GM10248 (cell line): ENCODE data around the gene PLEKHO1.

Experiments used
- CTCF ChIA-PET: fragments of 300-600 bp; sonication (Branson Sonifier 250); formaldehyde crosslinking; extraction: SDS; loops from one replicate; lab custom pipeline; 2021; ENCODE audit warnings: antibody characterized with exemption; lab: Yijun Ruan, JAX
- POLR2A ChIA-PET: fragments of 350-650 bp; sonication (Branson Sonifier 250); formaldehyde crosslinking; extraction: SDS; loops from one replicate; lab custom pipeline; 2020; ENCODE audit warnings: antibody characterized with exemption; lab: Yijun Ruan, JAX
- DNase-seq: peaks from one replicate; pipeline ENCODE4 v3.0.0; 2012; ENCODE audit errors: extremely low spot score
- TF ChIP-seq, protein P1 (sequence below): IDR thresholded peaks from 2 replicates; pipeline ENCODE4 v1.5.1; 2012; ENCODE audit warnings: mild to moderate bottlenecking, low read depth; ENCODE audit errors: extremely low read depth, missing control alignments, control extremely low read depth

Gene PLEKHO1

GRCh38 chr1:150176593-150176992, 26.9 kb downstream of the PLEKHO1 start:
- ChIA-PET POLR2A (no interaction called here), CTCF (interaction anchor here (1.3 to 3.8 kb wide), 5 partner anchors 10 to 109 kb away, joined by 3 to 25 read pairs (median 4); partner anchors contain the start of gene VPS45)
- TF ChIP-seq, protein P1, sequence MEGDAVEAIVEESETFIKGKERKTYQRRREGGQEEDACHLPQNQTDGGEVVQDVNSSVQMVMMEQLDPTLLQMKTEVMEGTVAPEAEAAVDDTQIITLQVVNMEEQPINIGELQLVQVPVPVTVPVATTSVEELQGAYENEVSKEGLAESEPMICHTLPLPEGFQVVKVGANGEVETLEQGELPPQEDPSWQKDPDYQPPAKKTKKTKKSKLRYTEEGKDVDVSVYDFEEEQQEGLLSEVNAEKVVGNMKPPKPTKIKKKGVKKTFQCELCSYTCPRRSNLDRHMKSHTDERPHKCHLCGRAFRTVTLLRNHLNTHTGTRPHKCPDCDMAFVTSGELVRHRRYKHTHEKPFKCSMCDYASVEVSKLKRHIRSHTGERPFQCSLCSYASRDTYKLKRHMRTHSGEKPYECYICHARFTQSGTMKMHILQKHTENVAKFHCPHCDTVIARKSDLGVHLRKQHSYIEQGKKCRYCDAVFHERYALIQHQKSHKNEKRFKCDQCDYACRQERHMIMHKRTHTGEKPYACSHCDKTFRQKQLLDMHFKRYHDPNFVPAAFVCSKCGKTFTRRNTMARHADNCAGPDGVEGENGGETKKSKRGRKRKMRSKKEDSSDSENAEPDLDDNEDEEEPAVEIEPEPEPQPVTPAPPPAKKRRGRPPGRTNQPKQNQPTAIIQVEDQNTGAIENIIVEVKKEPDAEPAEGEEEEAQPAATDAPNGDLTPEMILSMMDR, result no peak
- DNase-seq, result no peak

- DNase-seq, result no peak
- ChIA-PET CTCF (interaction anchor here (1.4 to 3.8 kb wide), 3 partner anchors 9 to 12 kb away, joined by 10 to 25 read pairs (median 15); no protein-coding TSS in a partner anchor), POLR2A (interaction anchor here (1.1 kb wide), 1 partner anchor 292 kb away, joined by 3 read pairs; a partner anchor contains a TSS)
- TF ChIP-seq, protein P1, result no peak
Observed at GRCh38 chr1:150178548-150178947, 28.8 kb downstream of the PLEKHO1 start.

GRCh38 chr1:150179867-150180266, 30.2 kb downstream of the PLEKHO1 start:
- DNase-seq, result no peak
- ChIA-PET CTCF (no interaction called here), POLR2A (no interaction called here)
- TF ChIP-seq, protein P1, result no peak

- no peak for DNase-seq
- TF ChIP-seq, protein P1, result no peak
- POLR2A ChIA-PET, result no interaction called here
- CTCF ChIA-PET, result no interaction called here
Observed at GRCh38 chr1:150180474-150180873, 30.8 kb downstream of the PLEKHO1 start.

DNA sequence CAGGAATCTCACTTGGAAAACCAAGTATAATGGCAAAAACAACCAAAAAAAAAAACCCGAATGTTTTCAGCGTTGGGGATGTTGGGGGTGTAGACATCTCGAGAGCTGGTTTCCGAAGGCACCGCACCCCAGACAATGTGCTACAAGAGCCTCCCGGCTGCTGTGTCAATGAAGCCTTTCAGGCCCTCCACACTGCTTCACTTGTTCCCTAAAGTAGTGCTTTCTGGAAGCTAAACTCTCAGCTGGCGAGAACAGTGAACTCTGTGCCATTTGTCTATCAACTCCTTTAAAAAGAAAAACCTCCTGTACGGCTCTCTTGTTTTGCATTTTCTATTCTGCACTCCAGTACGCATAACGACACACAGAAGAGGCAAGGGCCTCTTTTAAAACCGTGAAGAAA, 32.5 kb downstream of the PLEKHO1 start:
- ChIA-PET POLR2A (no interaction called here), CTCF (interaction anchor here (1.5 to 2.7 kb wide), 2 partner anchors 13 to 19 kb away, joined by 4 to 7 read pairs; no protein-coding TSS in a partner anchor)
- TF ChIP-seq, protein P1, result no peak
- DNase-seq, result no peak

GRCh38 chr1:150183061-150183460, 33.3 kb downstream of the PLEKHO1 start:
- CTCF ChIA-PET, result interaction anchor here (2.7 kb wide), 1 partner anchor 14 kb away, joined by 7 read pairs; no protein-coding TSS in a partner anchor
- POLR2A ChIA-PET, result no interaction called here
- TF ChIP-seq, protein P1, result no peak
- DNase-seq, result no peak
